GM12864 (cell line): Measurements from ENCODE around the gene TAGLN.

Experiments used
- DNase-seq: peaks from one replicate; pipeline ENCODE4 v3.0.0-alpha.2; 2011; ENCODE audit warnings: low read depth
- H3K4me3 ChIP-seq: 2 replicates; pipeline ENCODE4 v1.5.1; 2011; ENCODE audit warnings: mild to moderate bottlenecking, low read depth, low read length, control low read depth
- TF ChIP-seq, protein P1 (sequence below): IDR thresholded peaks from 2 replicates; pipeline ENCODE4 v1.5.1; 2011; ENCODE audit warnings: low read depth, mild to moderate bottlenecking, moderate library complexity, low read length, control low read depth, inconsistent platforms; ENCODE audit errors: missing control alignments

TAGLN gene

GRCh38 chr11:117210620-117211019 is 11.4 kb downstream of the TAGLN start:
- no peak overlapping the region for H3K4me3 ChIP-seq
- TF ChIP-seq, protein P1, sequence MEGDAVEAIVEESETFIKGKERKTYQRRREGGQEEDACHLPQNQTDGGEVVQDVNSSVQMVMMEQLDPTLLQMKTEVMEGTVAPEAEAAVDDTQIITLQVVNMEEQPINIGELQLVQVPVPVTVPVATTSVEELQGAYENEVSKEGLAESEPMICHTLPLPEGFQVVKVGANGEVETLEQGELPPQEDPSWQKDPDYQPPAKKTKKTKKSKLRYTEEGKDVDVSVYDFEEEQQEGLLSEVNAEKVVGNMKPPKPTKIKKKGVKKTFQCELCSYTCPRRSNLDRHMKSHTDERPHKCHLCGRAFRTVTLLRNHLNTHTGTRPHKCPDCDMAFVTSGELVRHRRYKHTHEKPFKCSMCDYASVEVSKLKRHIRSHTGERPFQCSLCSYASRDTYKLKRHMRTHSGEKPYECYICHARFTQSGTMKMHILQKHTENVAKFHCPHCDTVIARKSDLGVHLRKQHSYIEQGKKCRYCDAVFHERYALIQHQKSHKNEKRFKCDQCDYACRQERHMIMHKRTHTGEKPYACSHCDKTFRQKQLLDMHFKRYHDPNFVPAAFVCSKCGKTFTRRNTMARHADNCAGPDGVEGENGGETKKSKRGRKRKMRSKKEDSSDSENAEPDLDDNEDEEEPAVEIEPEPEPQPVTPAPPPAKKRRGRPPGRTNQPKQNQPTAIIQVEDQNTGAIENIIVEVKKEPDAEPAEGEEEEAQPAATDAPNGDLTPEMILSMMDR = no peak
- no peak for DNase-seq

- no peak for DNase-seq
- TF ChIP-seq, protein P1 = no peak
- H3K4me3 ChIP-seq = no peak overlapping the region
These were observed 13.7 kb downstream of the TAGLN start for GRCh38 chr11:117212697-117213355.

GRCh38 chr11:117214404-117215110 is 15.4 kb downstream of the TAGLN start:
- DNase-seq = no peak
- TF ChIP-seq, protein P1 = no peak
- H3K4me3 ChIP-seq = no peak overlapping the region

DNA sequence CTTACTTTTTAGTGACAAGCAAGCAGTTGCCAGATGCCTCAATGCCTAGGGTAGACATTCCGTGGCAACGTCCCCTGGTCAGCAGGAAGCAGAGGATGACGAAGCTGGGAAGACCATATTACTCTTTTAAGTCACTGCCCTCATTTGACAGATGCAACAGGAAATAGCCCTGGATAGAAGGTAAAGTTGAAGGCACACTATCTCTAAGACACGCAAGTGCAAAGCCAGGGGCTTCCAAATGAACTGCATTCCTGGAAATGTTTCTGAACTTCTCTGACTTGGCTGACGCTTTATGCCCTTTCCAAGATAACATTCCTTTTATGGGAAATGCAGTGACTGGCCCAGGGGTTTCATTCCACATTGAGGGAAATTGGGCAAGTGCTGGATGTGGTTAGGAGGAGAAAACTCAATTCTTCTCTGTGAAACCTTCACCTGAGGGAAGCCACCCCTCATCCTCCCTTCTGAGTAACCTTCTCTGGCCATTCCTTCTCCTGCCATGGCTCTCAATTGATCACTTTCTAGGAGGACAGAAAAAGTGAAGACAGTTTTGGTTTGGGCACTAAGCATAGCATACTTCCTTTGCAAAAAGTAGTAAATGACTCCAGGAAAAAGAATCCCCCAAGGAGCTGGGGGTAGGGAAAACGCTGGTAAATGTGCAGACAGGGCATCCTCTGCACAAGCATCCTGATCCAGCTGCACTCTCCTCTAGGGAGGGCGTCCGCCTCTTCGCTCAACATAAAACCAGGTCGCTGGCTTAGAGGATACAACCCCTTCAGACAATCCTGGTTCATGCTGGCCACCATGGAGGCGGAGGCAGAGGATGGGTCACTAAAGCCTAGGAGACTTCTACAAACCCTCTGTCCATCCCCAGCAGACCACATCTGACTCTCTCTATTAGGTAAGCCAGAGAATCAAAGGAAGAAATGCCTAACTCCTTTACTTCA is 18.2 kb downstream of the TAGLN start:
- TF ChIP-seq, protein P1 = no peak
- no peak for DNase-seq
- no peak overlapping the region for H3K4me3 ChIP-seq

DNA sequence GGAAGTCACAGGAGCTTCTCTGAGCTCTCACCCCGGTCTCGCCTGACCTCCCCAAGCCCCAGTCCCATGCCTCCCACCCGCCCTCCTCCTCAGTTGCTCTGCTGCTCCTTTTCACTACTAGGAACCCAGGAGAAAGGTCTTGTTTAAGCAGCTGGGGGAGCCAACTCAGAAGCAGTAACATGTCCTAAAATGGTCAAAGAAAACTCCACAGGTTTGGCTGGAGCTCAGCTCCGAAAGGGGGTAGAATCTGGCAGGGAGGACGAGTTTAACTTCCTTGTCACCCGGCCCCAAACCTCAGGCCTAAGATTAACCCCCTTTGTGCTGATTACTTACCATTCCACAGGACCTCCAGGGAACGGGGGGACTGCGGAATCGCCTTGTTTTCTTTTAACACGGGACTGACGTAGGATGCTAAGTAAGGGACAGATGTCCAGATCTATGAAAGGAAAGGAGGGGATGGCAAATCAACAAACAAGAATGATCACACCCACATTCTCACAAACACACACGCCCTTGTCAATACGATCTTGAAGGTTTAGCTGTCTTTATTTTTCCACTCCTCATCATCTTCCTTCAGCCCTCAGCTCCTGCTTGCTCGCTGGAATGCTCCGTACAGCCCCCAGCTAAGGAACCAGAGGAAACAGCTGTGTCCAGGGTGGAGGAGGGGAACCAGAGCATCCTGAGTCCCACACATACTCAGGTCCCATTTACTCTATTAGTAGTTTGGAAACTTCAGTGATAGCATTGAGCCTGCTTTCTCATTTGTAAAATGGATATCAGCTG is 19.2 kb downstream of the TAGLN start:
- H3K4me3 ChIP-seq = no peak overlapping the region
- TF ChIP-seq, protein P1 = no peak
- DNase-seq = no peak

DNA sequence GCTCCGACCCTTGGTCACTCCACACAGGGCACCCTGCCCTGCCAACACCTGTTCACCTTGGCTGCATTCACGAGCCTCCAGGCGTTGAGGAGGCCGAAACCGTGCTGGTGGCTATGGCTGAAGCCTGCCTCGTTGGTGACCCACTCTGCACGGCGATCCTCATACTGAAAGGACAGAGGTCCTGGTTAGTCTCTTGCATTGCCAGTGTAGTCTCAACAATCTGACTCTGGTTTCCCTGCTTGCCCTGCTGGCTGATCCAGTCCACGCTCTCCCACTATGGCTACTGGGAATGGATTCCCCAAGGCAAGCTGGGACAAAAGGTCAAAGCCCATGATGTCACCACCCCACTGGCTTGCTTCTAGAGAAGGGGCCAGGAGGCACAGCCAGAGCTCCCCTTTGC is 19.8 kb downstream of the TAGLN start:
- DNase-seq = no peak
- no peak overlapping the region for H3K4me3 ChIP-seq
- TF ChIP-seq, protein P1 = no peak
